BE2C (cell line): ENCODE data around the gene CYP21A2.
"Not testable (repeated sequence)": the region's sequence is repeated elsewhere in the genome, so short reads cannot be mapped to it uniquely, and the experiment has no call there.

ENCODE experiments used
- DNase-seq: peaks from one replicate; pipeline ENCODE4 v3.0.0-alpha.2; 2020
- H3K27me3 ChIP-seq: fragments of 250-450 bp; sonication (Bioruptor Pico); 2 replicates; pipeline ENCODE4 v1.5.1; 2020; ENCODE audit warnings: mild to moderate bottlenecking
- H3K36me3 ChIP-seq: fragments of 250-450 bp; sonication (Bioruptor Pico); 2 replicates; pipeline ENCODE4 v1.5.1; 2020; ENCODE audit warnings: mild to moderate bottlenecking
- H3K4me1 ChIP-seq: fragments of 250-450 bp; sonication (Bioruptor Pico); 2 replicates; pipeline ENCODE4 v1.5.1; 2020
- H3K4me3 ChIP-seq: 2 replicates; pipeline ENCODE4 v1.5.1; 2011; ENCODE audit warnings: low read depth, low read length
- H3K9me3 ChIP-seq: fragments of 250-450 bp; sonication (Bioruptor Pico); 2 replicates; pipeline ENCODE4 v1.5.1; 2020
- TF ChIP-seq, protein P1 (sequence below): IDR thresholded peaks from 2 replicates; pipeline ENCODE4 v1.5.1; 2012; ENCODE audit warnings: mild to moderate bottlenecking, low read depth, low read length

The CYP21A2 gene

GRCh38 chr6:32050562-32050961, 12.3 kb downstream of the CYP21A2 start:
- Histone ChIP-seq H3K9me3 (no peaks in the 10 kb centered on the region), H3K36me3 (no peaks in the 10 kb centered on the region), H3K27me3 (no peaks in the 10 kb centered on the region), H3K4me3 (no peak overlapping the region), H3K4me1 (no peaks in the 10 kb centered on the region)
- TF ChIP-seq, protein P1, sequence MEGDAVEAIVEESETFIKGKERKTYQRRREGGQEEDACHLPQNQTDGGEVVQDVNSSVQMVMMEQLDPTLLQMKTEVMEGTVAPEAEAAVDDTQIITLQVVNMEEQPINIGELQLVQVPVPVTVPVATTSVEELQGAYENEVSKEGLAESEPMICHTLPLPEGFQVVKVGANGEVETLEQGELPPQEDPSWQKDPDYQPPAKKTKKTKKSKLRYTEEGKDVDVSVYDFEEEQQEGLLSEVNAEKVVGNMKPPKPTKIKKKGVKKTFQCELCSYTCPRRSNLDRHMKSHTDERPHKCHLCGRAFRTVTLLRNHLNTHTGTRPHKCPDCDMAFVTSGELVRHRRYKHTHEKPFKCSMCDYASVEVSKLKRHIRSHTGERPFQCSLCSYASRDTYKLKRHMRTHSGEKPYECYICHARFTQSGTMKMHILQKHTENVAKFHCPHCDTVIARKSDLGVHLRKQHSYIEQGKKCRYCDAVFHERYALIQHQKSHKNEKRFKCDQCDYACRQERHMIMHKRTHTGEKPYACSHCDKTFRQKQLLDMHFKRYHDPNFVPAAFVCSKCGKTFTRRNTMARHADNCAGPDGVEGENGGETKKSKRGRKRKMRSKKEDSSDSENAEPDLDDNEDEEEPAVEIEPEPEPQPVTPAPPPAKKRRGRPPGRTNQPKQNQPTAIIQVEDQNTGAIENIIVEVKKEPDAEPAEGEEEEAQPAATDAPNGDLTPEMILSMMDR: no peak
- no peak for DNase-seq

- not testable (repeated sequence) for H3K4me1 ChIP-seq, DNase-seq, H3K36me3 ChIP-seq, H3K4me3 ChIP-seq, H3K9me3 ChIP-seq, H3K27me3 ChIP-seq
Measured at GRCh38 chr6:32052626-32053025, 14.4 kb downstream of the CYP21A2 start.

DNA sequence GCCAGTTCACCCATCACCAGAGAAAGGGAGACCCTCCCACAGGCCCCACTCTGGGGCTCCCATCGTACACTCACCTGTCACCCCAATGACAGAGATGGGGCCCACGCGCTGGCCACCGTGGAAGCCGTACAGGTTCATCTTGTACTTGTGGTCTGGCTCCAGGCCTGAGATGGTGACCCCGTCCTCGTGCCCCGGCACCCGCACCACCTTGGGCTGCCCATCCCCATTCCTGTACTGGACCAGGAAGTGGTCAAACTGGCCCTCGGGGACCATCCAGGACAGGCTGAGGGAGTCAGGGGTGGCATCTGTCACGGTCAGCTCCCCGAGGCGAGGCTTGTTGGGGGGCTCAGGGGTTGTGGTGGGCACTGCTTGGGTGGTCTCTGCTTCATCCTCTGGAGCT, 15.1 kb downstream of the CYP21A2 start:
- DNase-seq, H3K9me3 ChIP-seq, H3K4me1 ChIP-seq, H3K27me3 ChIP-seq, H3K36me3 ChIP-seq, H3K4me3 ChIP-seq: not testable (repeated sequence)

- H3K4me1 ChIP-seq, H3K36me3 ChIP-seq, DNase-seq, H3K9me3 ChIP-seq, H3K4me3 ChIP-seq, H3K27me3 ChIP-seq: not testable (repeated sequence)
Measured at GRCh38 chr6:32055756-32056155, 17.5 kb downstream of the CYP21A2 start.

DNA sequence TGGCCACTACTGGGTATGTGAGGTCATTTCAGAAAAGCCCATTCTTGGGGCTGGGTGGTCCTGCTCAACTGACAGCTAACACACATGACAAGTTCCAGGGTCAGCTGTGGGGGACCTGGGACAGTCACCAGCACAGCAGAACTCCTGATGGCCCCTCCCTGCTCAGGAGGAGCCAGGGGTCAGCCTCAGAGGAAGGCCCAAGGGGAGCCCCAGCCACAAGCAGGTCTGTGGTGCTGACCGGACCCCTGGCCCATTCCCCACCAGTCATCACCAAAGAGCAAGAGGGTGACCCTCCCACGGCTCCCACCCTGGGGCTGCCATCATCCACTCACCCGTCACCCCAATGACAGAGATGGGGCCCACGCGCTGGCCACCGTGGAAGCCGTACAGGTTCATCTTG, 18.0 kb downstream of the CYP21A2 start:
- no peaks in the 10 kb centered on the region for H3K27me3 ChIP-seq
- no peak for DNase-seq
- TF ChIP-seq, protein P1: no peak
- H3K4me3 ChIP-seq: no peak overlapping the region
- no peaks in the 10 kb centered on the region for H3K36me3 ChIP-seq
- H3K9me3 ChIP-seq: no peaks in the 10 kb centered on the region
- H3K4me1 ChIP-seq: no peaks in the 10 kb centered on the region

- TF ChIP-seq, protein P1: no peak
- H3K27me3 ChIP-seq: no peaks in the 10 kb centered on the region
Measured at GRCh38 chr6:32057966-32058365, 19.8 kb downstream of the CYP21A2 start.

GRCh38 chr6:32058511-32058963, 20.3 kb downstream of the CYP21A2 start:
- no peak overlapping the region for H3K4me3 ChIP-seq

More at GRCh38 chr6:32057966-32058365, 19.8 kb downstream of the CYP21A2 start:
- no peaks in the 10 kb centered on the region for H3K36me3 ChIP-seq
- H3K4me1 ChIP-seq: no peaks in the 10 kb centered on the region
- DNase-seq: no peak
- no peaks in the 10 kb centered on the region for H3K9me3 ChIP-seq
- H3K4me3 ChIP-seq: no peak overlapping the region

More at GRCh38 chr6:32058511-32058963, 20.3 kb downstream of the CYP21A2 start:
- TF ChIP-seq, protein P1: no peak
- H3K36me3 ChIP-seq: no peaks in the 10 kb centered on the region
- no peaks in the 10 kb centered on the region for H3K4me1 ChIP-seq
- no peaks in the 10 kb centered on the region for H3K9me3 ChIP-seq
- no peak for DNase-seq
- no peaks in the 10 kb centered on the region for H3K27me3 ChIP-seq
